Thoracic aorta (tissue), 2 donors: ENCODE measurements around the gene SLC7A5. TPM values are rescaled to one million over a fixed set of nuclear protein-coding genes. Genes with fewer than 3 reads are reported as not detected.
"Not testable (repeated sequence)": the region's sequence is repeated elsewhere in the genome, so short reads cannot be mapped to it uniquely, and the experiment has no call there.

ENCODE experiments used
- ATAC-seq: fragments of 150-250 bp; one replicate; pipeline ENCODE4 v1.8.0; 2017; ENCODE audit warnings: low read depth; ENCODE audit not compliant: insufficient number of reproducible peaks, low FRiP score
- DNase-seq: peaks from one replicate; pipeline ENCODE4 v3.0.0-alpha.2; 2020; ENCODE audit warnings: low spot score
- H3K27ac ChIP-seq, 2 donors: fragments of 200-600 bp; sonication (generic); 1 replicate in 1 of 2; 2 replicates in 1 of 2; pipeline ENCODE4 v1.5.1; 2016; ENCODE audit warnings: mild to moderate bottlenecking in 2 of 2, moderate library complexity in 2 of 2
- H3K27me3 ChIP-seq: fragments of 200-600 bp; sonication (generic); replicated peaks from 2 replicates; pipeline ENCODE4 v1.6.0; 2016; ENCODE audit warnings: mild to moderate bottlenecking; ENCODE audit not compliant: insufficient read depth
- H3K36me3 ChIP-seq: fragments of 200-600 bp; sonication (generic); one replicate; pipeline ENCODE4 v1.5.1; 2016
- H3K4me1 ChIP-seq, 2 donors: fragments of 200-600 bp; sonication (generic); 1 replicate in 1 of 2; 2 replicates in 1 of 2; pipeline versions ENCODE4 v1.5.1 to v1.6.0; 2016; ENCODE audit warnings: low read depth in 2 of 2, mild to moderate bottlenecking in 1 of 2; ENCODE audit not compliant: control insufficient read depth in 1 of 2
- H3K4me3 ChIP-seq: fragments of 200-600 bp; sonication (generic); 2 replicates; pipeline ENCODE4 v1.5.1; 2016; ENCODE audit warnings: mild to moderate bottlenecking
- H3K9me3 ChIP-seq: fragments of 200-600 bp; sonication (generic); 2 replicates; pipeline ENCODE4 v1.5.1; 2016
- CTCF ChIP-seq: fragments of 200-600 bp; sonication (generic); IDR thresholded peaks from one replicate; pipeline ENCODE4 v1.5.1; 2019; ENCODE audit warnings: antibody characterized with exemption
- total RNA-seq, 2 donors: library from RNA; depleted of rRNA; stranded (reverse); fragments of >200 nt; gene quantifications; one replicate each; pipeline versions ENCODE4 v1.1.0 to v1.2.3, GENCODE V29; 2016

Gene SLC7A5
- total RNA-seq, 2 donors from 2014 or later = 2.7 to 33.7 TPM

DNA sequence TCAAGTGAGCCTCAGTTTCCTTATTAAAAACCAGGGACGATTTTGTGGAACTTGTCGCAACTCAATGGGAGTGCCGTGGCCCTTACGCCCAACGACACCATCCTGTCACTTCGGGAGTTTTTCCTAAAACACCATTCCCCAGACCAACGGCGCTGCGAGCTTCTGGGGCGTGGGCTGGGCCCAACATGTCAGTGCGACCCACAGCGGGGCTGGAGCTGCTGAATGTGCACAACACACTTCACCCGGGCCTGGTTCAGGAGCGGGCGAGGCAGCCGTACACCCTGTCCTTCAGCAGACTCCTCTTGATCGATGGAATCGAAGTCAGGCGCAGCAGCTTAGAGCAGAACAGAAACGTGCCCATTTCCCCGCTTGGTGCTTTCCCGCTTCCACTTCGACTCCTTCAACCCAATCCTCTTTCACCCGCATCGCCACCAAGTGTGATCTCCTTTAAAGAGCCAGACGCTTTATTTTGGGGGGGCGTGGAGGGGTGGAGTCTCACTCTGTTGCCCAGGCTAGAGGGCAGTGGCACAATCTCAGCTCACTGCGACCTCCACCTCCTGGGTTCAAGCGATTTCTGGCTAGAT lies 13.2 kb upstream of the SLC7A5 start:
- Histone ChIP-seq H3K4me3 (no peak overlapping the region), H3K36me3 (no peaks in the 10 kb centered on the region), H3K27ac (no peak overlapping the region), H3K27me3 (no peaks in the 10 kb centered on the region), H3K9me3 (no peaks in the 10 kb centered on the region), H3K4me1 (no peaks in the 10 kb centered on the region)
- ATAC-seq = no peak
- no peak for TF ChIP-seq CTCF
- no peak for DNase-seq

DNA sequence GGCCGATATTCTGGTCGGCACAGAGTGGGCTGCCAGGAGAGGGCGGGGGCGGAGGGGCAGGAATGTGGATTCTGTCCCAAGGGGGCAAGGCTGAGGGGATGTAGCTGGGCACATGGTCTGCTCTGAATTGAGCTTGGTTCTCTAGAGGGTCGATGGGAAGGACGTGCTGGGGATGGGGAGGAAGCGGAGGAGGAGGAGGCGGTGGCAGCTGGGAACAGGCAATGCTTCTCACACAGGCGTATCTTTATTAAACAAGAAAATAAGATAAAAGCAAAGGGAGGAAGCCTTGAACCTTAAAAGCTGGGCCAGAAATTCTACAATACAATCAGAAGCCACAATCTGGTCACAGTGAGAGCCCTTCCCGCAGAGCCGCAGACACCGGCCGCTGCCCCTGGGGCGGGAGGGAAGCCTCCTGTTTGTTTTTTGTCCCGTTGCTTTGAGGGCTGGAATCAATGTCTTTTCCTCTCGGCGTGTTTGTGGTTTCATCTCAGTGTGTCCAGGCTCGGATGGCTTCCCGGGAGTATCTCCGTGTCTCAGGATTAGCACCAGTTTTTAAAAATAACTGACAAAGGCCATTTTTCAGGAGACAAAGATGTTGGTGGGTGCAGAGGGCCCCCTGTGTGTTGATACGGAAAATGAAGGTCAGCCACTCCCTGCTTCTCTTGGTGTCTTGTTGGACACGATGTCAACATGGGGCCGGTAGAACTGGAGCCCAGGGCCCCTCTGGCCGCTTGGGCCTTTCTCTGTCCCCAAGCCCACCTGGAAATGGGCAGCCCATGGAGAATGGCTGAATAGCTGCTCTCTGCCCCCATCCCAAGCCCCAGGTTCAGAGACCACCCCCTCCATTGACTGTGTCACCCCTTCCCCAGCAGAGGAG lies 12.3 kb upstream of the SLC7A5 start:
- no peak for TF ChIP-seq CTCF
- Histone ChIP-seq H3K36me3 (no peaks in the 10 kb centered on the region), H3K9me3 (no peaks in the 10 kb centered on the region), H3K27ac (no peak overlapping the region), H3K4me1 (no peaks in the 10 kb centered on the region), H3K27me3 (no peaks in the 10 kb centered on the region), H3K4me3 (no peak overlapping the region)
- ATAC-seq = no peak
- DNase-seq = no peak

GRCh38 chr16:87880117-87880696 lies 10.9 kb upstream of the SLC7A5 start:
- Histone ChIP-seq H3K9me3 (no peaks in the 10 kb centered on the region), H3K36me3 (no peaks in the 10 kb centered on the region), H3K27ac (no peak overlapping the region), H3K27me3 (no peaks in the 10 kb centered on the region), H3K4me3 (no peak overlapping the region), H3K4me1 (no peaks in the 10 kb centered on the region)
- ATAC-seq = no peak
- no peak for DNase-seq
- no peak for TF ChIP-seq CTCF

DNA sequence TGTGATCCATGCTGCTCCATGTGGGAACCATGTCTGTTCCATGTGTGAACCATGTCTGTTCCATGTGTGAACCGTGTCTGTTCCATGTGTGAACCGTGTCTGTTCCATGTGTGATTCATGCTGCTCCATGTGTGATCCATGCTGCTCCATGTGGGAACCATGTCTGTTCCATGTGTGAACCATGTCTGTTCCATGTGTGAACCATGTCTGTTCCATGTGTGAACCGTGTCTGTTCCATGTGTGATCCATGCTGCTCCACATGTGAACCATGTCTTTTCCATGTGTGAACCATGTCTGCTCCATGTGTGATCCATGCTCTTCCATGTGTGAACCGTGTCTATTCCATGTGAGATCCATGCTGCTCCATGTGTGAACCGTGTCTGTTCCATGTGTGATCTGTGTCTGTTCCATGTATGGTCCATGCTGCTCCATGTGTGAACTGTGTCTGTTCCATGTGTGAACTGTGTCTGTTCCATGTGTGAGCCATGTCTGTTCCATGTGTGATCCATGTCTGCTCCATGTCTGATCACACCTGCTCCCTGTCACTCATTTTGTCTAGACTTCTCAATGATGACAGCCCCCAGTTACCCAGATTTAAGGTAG lies 10.2 kb upstream of the SLC7A5 start:
- H3K4me1 ChIP-seq, H3K9me3 ChIP-seq, H3K27ac ChIP-seq, H3K4me3 ChIP-seq, H3K27me3 ChIP-seq, DNase-seq, ATAC-seq, H3K36me3 ChIP-seq: not testable (repeated sequence)

- H3K4me1 ChIP-seq = no peaks in the 10 kb centered on the region
- no peak for ATAC-seq
- H3K9me3 ChIP-seq = no peaks in the 10 kb centered on the region
- DNase-seq = no peak
- TF ChIP-seq CTCF = no peak
- H3K27me3 ChIP-seq = no peaks in the 10 kb centered on the region
- H3K4me3 ChIP-seq = no peak overlapping the region
- H3K27ac ChIP-seq = no peak overlapping the region
- no peaks in the 10 kb centered on the region for H3K36me3 ChIP-seq
These were observed 9.4 kb upstream of the SLC7A5 start for GRCh38 chr16:87878704-87879103.
